OCI-LY1 (cell line): ENCODE results near the gene DLGAP4.

Experiments used
- CTCF ChIP-seq: fragments of 200-600 bp; sonication (generic), shearing (Covaris generic); IDR thresholded peaks from 2 replicates; pipeline ENCODE4 v1.5.1; 2017; ENCODE audit warnings: mild to moderate bottlenecking, antibody characterized with exemption, low read length, moderate library complexity, mixed read lengths
- EZH2 ChIP-seq: fragments of 200-600 bp; sonication (generic), shearing (Covaris generic); IDR thresholded peaks from 2 replicates; pipeline ENCODE4 v1.8.0; 2017; ENCODE audit warnings: borderline replicate concordance, mixed run types, mild to moderate bottlenecking, antibody characterized with exemption, low read length, moderate library complexity, mixed read lengths

GRCh38 chr20:36415475-36416002 lies 109.4 kb downstream of the DLGAP4 start:
- no peak for TF ChIP-seq CTCF
- no peak for TF ChIP-seq EZH2
